ENCODE results near the gene FBXL7.
"Not testable (repeated sequence)": the region's sequence is repeated elsewhere in the genome, so short reads cannot be mapped to it uniquely, and the experiment has no call there.

FBXL7 gene

DNA sequence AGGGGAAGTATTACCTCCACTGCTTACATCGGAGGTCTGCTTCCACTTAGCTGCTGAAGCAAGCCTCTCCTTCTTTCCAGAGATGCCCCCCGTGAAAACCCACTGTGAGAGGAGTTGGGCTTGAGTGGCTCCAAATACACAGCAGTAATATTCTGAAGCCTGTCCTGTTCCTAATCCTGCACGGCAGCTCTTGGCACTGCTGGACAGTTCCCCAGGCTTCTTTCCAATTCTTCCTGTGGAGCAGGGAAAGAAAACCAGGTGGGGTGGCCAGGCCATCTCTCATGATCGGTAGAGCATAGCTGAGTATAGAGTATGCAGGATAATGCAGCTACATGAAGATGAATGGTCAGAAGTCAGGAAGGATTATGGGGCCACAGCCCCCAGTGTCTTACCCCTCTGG, 344.3 kb downstream of the FBXL7 start:
- in situ Hi-C loops (cut with HindIII; ENCODE audit: low sequenced_read_pairs): loop anchor here (5.0 kb wide), 1 partner anchor 143 kb away; no protein-coding TSS in a partner anchor

- in situ Hi-C loops (cut with HindIII; ENCODE audit: low sequenced_read_pairs): loop anchor here (5.0 kb wide), 1 partner anchor 142 kb away; no protein-coding TSS in a partner anchor
These were observed 344.9 kb downstream of the FBXL7 start for GRCh38 chr5:15844871-15845270.

- in situ Hi-C loops (cut with HindIII; ENCODE audit: low sequenced_read_pairs): no loop called here
These were observed 350.6 kb downstream of the FBXL7 start for GRCh38 chr5:15850536-15850935.

GRCh38 chr5:15850939-15851341, 351.0 kb downstream of the FBXL7 start:
- in situ Hi-C loops (cut with HindIII; ENCODE audit: low sequenced_read_pairs): no loop called here

GRCh38 chr5:15852217-15852616, 352.2 kb downstream of the FBXL7 start:
- in situ Hi-C loops (cut with HindIII; ENCODE audit: low sequenced_read_pairs): no loop called here

GRCh38 chr5:15852949-15853348, 353.0 kb downstream of the FBXL7 start:
- in situ Hi-C loops (cut with HindIII; ENCODE audit: low sequenced_read_pairs): no loop called here

DNA sequence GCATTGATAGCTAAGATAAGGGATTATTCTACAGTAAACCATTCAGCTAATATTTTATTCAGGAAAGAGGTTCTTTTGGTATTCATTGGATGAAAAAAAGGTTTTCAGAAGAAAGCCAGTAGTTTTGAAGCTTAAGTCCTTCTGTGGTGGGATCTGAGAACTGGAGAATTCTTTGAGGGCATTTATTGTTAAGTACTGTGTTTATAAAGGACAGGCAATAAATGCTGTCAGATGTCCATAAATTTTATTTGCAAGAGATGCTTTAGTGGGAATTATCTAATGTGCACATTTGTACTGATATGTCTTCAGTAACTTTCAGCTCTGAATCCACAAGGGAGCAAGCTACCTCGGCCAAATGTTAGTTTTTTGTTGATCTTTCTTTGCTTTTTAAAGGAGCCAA, 358.3 kb downstream of the FBXL7 start:
- in situ Hi-C loops (cut with HindIII; ENCODE audit: low sequenced_read_pairs): no loop called here

GRCh38 chr5:15864536-15865215, 364.7 kb downstream of the FBXL7 start:
- in situ Hi-C loops (cut with HindIII; ENCODE audit: low sequenced_read_pairs): no loop called here

GRCh38 chr5:15872259-15872658, 372.3 kb downstream of the FBXL7 start:
- in situ Hi-C loops (cut with HindIII; ENCODE audit: low sequenced_read_pairs): not testable (repeated sequence)

GRCh38 chr5:15877914-15878313, 377.9 kb downstream of the FBXL7 start:
- in situ Hi-C loops (cut with HindIII; ENCODE audit: low sequenced_read_pairs): no loop called here

DNA sequence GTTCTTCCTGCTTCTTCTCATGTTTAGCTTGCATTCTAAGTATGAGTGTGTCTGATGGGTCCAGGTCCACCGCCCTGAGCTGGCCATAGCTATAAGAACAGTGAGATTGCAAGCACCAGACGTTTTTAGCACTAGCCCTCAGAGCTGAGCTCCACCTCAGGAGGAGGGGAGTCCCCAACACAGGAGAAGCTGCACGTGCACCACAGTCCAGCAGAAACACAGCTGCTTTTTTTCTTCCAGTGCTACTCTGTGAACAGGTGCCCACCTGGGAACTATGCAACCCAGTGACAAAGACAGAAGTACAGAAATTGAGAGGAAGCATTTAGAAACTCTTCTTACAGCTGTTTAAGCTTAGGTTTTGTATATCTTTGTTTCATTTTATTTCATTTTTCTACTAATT, 380.2 kb downstream of the FBXL7 start:
- in situ Hi-C loops (cut with HindIII; ENCODE audit: low sequenced_read_pairs): no loop called here

- in situ Hi-C loops (cut with HindIII; ENCODE audit: low sequenced_read_pairs): no loop called here
These were observed 385.2 kb downstream of the FBXL7 start for GRCh38 chr5:15885156-15885555.

GRCh38 chr5:15886156-15886555, 386.2 kb downstream of the FBXL7 start:
- in situ Hi-C loops (cut with HindIII; ENCODE audit: low sequenced_read_pairs): no loop called here

GRCh38 chr5:15887093-15887492, 387.1 kb downstream of the FBXL7 start:
- in situ Hi-C loops (cut with HindIII; ENCODE audit: low sequenced_read_pairs): no loop called here

- in situ Hi-C loops (cut with HindIII; ENCODE audit: low sequenced_read_pairs): no loop called here
These were observed 389.0 kb downstream of the FBXL7 start for GRCh38 chr5:15889001-15889400.

- in situ Hi-C loops (cut with HindIII; ENCODE audit: low sequenced_read_pairs): no loop called here
These were observed 393.9 kb downstream of the FBXL7 start for GRCh38 chr5:15893866-15894265.

- in situ Hi-C loops (cut with HindIII; ENCODE audit: low sequenced_read_pairs): no loop called here
These were observed 397.7 kb downstream of the FBXL7 start for GRCh38 chr5:15897656-15898055.

DNA sequence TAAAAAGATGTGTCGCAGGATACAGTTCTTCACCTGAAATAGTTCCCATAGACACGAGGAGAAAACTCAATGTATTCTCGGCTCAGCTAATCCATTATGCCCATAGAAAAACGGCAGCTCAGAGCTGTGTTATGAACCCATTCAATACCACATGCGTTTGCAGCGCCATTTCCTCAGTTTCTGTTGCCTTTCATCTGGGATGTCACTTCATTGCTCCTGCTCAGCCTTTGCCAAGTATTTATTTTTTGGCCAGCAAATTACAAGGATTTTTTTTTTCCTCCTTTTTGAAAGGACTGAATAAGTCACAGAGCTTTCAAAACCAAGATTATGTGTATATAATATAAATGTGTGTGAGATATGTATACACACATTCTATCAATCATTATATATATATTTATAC, 398.7 kb downstream of the FBXL7 start:
- in situ Hi-C loops (cut with HindIII; ENCODE audit: low sequenced_read_pairs): no loop called here

DNA sequence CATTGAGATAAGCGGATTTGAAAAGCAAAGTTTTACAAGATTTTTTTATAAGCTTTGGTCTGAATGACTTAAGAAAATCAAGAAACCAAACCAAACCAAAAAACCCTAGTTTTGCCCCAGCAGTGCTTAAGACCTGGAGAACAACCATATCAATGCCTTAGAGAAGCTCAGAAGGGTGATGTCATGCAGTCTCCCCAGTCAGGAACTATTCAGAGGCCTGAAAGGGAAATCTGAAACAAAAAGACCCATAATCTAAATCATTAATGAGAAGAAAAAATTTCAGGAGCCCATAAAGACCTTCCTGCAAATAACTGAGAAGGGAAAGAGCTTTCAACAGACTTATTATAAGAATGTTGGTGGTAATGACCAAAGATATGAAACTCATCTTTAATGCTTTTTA, 399.5 kb downstream of the FBXL7 start:
- in situ Hi-C loops (cut with HindIII; ENCODE audit: low sequenced_read_pairs): no loop called here

DNA sequence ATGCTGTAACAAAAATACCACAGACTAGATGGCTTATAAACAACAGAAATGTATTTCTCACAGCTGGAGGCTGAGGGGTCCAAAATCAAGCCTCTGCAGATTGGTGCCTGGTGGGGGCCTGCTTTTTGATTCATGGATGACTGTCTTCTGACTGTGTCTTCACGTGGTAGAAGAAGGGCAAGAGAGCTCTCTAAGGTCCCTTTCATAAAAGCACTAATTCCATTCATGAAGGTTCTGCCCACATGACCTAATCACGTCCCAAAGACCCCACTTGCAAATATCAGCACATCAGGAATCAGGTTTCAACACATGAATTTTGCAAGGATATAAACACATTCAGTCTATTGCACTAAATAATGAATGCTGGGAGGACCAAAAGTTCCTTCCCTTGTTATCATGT, 401.2 kb downstream of the FBXL7 start:
- in situ Hi-C loops (cut with HindIII; ENCODE audit: low sequenced_read_pairs): no loop called here

- in situ Hi-C loops (cut with HindIII; ENCODE audit: low sequenced_read_pairs): no loop called here
These were observed 402.1 kb downstream of the FBXL7 start for GRCh38 chr5:15902066-15902465.

GRCh38 chr5:15904899-15905830, 405.2 kb downstream of the FBXL7 start:
- in situ Hi-C loops (cut with HindIII; ENCODE audit: low sequenced_read_pairs): no loop called here
